ENCODE data around the gene CELF2.

- TF ChIP-seq EZH2 (IDR thresholded peaks at IDR 0.05; ENCODE audit: insufficient read depth, poor library complexity, severe bottlenecking) (no peak), EZH2phosphoT487 (IDR thresholded peaks at IDR 0.05; ENCODE audit: insufficient read depth, low read depth) (no peak)
These were observed 62.9 kb downstream of the CELF2 start for GRCh38 chr10:11080564-11080984.

All from GM23248 (cell line).